ENCODE results near the gene RAB34. TPM values are rescaled to one million over a fixed set of nuclear protein-coding genes. Genes with fewer than 3 reads are reported as not detected.

Gene RAB34
- total RNA-seq, 2 experiments from 2014 or later, result 0.22 to 0.99 TPM

DNA sequence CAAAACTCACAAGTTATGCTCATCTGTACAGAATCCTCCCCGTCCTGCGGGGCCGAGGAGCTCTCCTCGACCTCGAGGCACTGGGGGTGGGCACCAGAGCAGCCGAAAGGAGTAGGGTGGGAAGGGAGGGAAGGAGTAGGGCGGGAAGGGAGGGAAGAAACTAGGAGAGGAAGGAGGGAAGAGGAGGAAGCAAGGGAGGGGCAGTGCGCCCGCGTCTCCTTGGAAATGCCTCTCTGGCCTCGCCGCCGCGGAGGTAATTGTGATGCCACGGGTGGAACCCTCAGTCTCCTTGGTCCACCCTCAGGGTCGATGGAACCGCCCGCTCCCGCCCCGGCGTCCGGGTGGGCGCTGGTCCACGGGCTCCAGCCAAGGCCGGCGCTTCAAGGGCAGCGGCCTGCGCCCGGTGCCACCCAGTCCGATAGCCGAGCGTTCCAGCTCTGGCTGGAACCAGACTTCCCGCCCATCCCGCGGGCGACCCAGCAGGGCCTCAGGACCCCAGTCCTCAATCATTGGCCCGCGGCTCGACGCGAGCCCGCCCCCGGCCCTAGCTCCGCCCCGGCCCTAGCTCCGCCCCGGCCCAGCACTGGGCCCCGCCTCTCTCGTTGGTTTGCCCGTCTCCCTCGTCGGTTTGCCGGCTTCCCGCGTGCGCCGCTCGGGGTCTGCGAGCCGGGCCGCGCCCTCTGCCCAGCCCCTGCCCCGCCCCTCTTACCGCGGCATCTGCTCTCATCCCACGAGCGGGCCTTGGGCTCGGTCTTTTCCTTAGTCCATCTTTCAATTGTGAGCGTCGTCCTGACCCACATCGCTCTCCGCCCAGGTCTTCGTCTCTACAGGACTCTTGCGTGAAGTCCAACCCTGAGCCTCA is 6.6 kb downstream of the RAB34 start:
- Histone ChIP-seq H3K4me3 (ENCODE audit: low read depth, low read length, poor library complexity, severe bottlenecking) (peak overlapping the region; percentile 68), H2AFZ (ENCODE audit: low read length) (peak overlapping the region; percentile 75), H3K4me2 (ENCODE audit: low read length) (peak overlapping the region; percentile 79), H3K79me2 (ENCODE audit: insufficient read depth, low read depth, low read length) (no peaks in the 10 kb centered on the region), H3K9me2 (ENCODE audit: insufficient read depth, low read length) (no peaks in the 10 kb centered on the region), H3K27ac (ENCODE audit: low read depth, low read length, poor library complexity, severe bottlenecking) (peak overlapping the region; percentile 27), H3K36me3 (ENCODE audit: insufficient read depth, low read length) (no peaks in the 10 kb centered on the region), H4K20me1 (ENCODE audit: insufficient read depth, low read length) (no peaks in the 10 kb centered on the region), H3K9me3 (ENCODE audit: low read length) (no peaks in the 10 kb centered on the region), H3K4me1 (ENCODE audit: insufficient read depth, low read length, poor library complexity, severe bottlenecking) (peaks cover 27% of the 10 kb centered on the region)
- CTCF ChIA-PET (ENCODE audit: unreplicated experiment), result interaction anchor here (0.9 to 1.2 kb wide), 2 partner anchors 9 to 37 kb away, joined by 3 to 4 read pairs; partner anchors contain the start of gene RPL23A
- POLR2A ChIA-PET, result interaction anchor here (0.6 to 1.8 kb wide), 8 partner anchors 9 to 140 kb away, joined by 3 to 18 read pairs (median 3); partner anchors contain the start of genes PIGS, RPL23A, SDF2 and SUPT6H
- intact Hi-C loops (cut with micrococcal nuclease; ENCODE audit: unreplicated experiment), result no loop called here
- DNase-seq (ENCODE audit: low spot score), result peak; percentile 85
- TF ChIP-seq EZH2phosphoT487 (IDR thresholded peaks at IDR 0.05; ENCODE audit: borderline replicate concordance, low read depth, low read length), result no peak
- TF ChIP-seq, protein P1, sequence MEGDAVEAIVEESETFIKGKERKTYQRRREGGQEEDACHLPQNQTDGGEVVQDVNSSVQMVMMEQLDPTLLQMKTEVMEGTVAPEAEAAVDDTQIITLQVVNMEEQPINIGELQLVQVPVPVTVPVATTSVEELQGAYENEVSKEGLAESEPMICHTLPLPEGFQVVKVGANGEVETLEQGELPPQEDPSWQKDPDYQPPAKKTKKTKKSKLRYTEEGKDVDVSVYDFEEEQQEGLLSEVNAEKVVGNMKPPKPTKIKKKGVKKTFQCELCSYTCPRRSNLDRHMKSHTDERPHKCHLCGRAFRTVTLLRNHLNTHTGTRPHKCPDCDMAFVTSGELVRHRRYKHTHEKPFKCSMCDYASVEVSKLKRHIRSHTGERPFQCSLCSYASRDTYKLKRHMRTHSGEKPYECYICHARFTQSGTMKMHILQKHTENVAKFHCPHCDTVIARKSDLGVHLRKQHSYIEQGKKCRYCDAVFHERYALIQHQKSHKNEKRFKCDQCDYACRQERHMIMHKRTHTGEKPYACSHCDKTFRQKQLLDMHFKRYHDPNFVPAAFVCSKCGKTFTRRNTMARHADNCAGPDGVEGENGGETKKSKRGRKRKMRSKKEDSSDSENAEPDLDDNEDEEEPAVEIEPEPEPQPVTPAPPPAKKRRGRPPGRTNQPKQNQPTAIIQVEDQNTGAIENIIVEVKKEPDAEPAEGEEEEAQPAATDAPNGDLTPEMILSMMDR (conservative IDR thresholded peaks at IDR 0.05; ENCODE audit: low read length), result no peak
- BruUV-seq (replicated peaks), result no TSS peak

DNA sequence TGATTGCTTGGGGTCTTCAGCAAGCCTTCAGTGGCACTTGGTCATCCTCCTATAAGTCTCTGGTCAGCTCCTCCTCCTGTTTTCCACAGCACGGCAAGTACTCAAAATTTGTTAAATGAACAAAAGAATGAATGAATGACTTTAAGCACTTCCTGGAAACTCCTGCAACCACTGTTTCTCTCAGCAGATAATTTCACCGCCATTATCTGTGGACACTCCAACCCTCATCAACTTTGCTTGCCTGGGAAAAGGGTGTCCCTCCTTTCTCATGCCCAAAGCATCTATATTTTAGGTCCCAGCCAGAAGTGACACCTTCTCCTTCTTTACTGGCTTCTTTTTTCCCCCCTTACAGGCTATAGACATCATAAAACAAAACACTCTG is 10.3 kb downstream of the RAB34 start:
- no peaks in the 10 kb centered on the region for H4K20me1 ChIP-seq (ENCODE audit: insufficient read depth, low read length)
- no peaks in the 10 kb centered on the region for H3K79me2 ChIP-seq (ENCODE audit: insufficient read depth, low read depth, low read length)
- H3K4me1 ChIP-seq (ENCODE audit: insufficient read depth, low read length, poor library complexity, severe bottlenecking), result peaks cover 24% of the 10 kb centered on the region
- H3K27ac ChIP-seq (ENCODE audit: low read depth, low read length, poor library complexity, severe bottlenecking), result no peak overlapping the region
- H3K9me2 ChIP-seq (ENCODE audit: insufficient read depth, low read length), result no peaks in the 10 kb centered on the region
- H2AFZ ChIP-seq (ENCODE audit: low read length), result no peak overlapping the region
- no peaks in the 10 kb centered on the region for H3K9me3 ChIP-seq (ENCODE audit: low read length)
- ChIA-PET CTCF (ENCODE audit: unreplicated experiment) (no interaction called here), POLR2A (no interaction called here)
- no TSS peak for BruUV-seq (replicated peaks)
- peaks cover 14% of the 10 kb centered on the region; the same call in 1 of the 2 replicates for H3K36me3 ChIP-seq (ENCODE audit: insufficient read depth, low read length)
- intact Hi-C loops (cut with micrococcal nuclease; ENCODE audit: unreplicated experiment), result no loop called here
- no peak for DNase-seq (ENCODE audit: low spot score)
- H3K4me2 ChIP-seq (ENCODE audit: low read length), result no peak overlapping the region
- TF ChIP-seq EZH2phosphoT487 (IDR thresholded peaks at IDR 0.05; ENCODE audit: borderline replicate concordance, low read depth, low read length), result no peak
- TF ChIP-seq, protein P1 (conservative IDR thresholded peaks at IDR 0.05; ENCODE audit: low read length), result no peak
- no peak overlapping the region for H3K4me3 ChIP-seq (ENCODE audit: low read depth, low read length, poor library complexity, severe bottlenecking)
